ENCODE data around the gene SPRY2. TPM values are rescaled to one million over a fixed set of nuclear protein-coding genes. Genes with fewer than 3 reads are reported as not detected.

Gene SPRY2
- total and polyA plus RNA-seq, 2 of the 13 experiments (the other 11 are each of a cell fraction or from before 2014, with no cell fraction given), result 7.4 to 25.1 TPM

DNA sequence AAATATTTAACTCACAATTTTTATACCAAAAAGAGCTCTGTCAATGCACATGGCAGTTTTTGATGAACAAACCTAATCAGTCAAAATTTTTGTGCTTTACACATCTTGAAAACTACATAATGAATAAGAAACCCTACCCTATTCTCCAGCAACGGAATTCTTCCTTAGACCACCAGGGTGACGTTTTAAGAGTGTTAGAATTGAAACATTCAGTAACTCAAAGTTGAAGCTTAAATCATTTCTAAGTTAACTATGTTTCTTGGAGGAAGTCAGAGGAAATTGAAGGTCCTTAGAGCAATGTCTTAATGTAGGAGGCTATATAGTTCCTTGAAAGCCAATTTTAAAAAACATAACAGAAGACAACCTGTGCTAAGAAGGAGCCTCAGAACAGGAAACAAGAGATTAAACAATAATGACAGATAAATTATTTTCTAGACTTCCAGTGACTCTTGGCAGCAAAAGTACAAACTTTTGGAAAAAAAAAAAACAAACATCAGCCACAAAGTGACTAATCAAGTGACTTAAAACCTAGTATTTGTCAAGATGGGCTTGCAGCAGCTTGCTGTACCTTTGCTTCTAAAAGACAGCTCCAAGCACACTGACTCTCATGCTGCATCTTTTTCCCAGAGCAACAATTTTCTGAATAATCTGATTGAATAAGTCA lies 6.2 kb downstream of the SPRY2 start:
- H3K9ac ChIP-seq (ENCODE audit: insufficient read depth, low read depth, low read length), result no peak overlapping the region
- H2AFZ ChIP-seq (ENCODE audit: low read length), result no peak overlapping the region
- peaks cover 53% of the 10 kb centered on the region for H3K79me2 ChIP-seq (ENCODE audit: insufficient read depth, low read length)
- peaks cover 36% of the 10 kb centered on the region for H4K20me1 ChIP-seq (ENCODE audit: insufficient read depth, low read length)
- CTCF ChIA-PET (ENCODE audit: low intra/inter-chr PET ratio, low total read pairs), result no interaction called here
- no peak overlapping the region for H3K27ac ChIP-seq (ENCODE audit: extremely low read length, insufficient read depth, low read length)
- 90% methylated on average over 2 of the region's 2 CpGs for WGBS (ENCODE audit: low lambda C conversion rate)
- intact Hi-C loops (cut with micrococcal nuclease; ENCODE audit: unreplicated experiment) (no loop called here), in situ Hi-C loops (cut with HindIII; ENCODE audit: extremely low pct_ligation_motif_present, low pct_unique_long_range_greater_than_20kb) (loop anchor here (25.0 kb wide), 1 partner anchor 922 kb away; the partner anchor contains the start of gene RBM26)
- POLR2A ChIA-PET, result interaction anchor here (1.0 kb wide), 1 partner anchor 8 kb away, joined by 4 read pairs; no protein-coding TSS in a partner anchor
- H3K4me1 ChIP-seq (ENCODE audit: insufficient read depth, low read length), result peaks cover 40% of the 10 kb centered on the region
- H3K4me3 ChIP-seq (replicated peaks in 1 of 3; ENCODE audit: insufficient read depth in 1 of 3, low read depth in 2 of 3, low read length in 3 of 3), result no peak overlapping the region
- ATAC-seq (no peak), FAIRE-seq (no peak), DNase-seq (ENCODE audit: low spot score) (no peak)
- no peak overlapping the region for H3K4me2 ChIP-seq (ENCODE audit: low read depth, low read length)
- peaks cover 5 to 9% of the 10 kb centered on the region in 2 experiments for H3K36me3 ChIP-seq (replicated peaks in 1 of 2; ENCODE audit: control insufficient read depth in 1 of 2, insufficient read depth in 2 of 2, low read length in 2 of 2)
- H3K9me3 ChIP-seq (ENCODE audit: low read length), result no peaks in the 10 kb centered on the region
- BruUV-seq (replicated peaks), result no TSS peak
- TF ChIP-seq, protein P1, sequence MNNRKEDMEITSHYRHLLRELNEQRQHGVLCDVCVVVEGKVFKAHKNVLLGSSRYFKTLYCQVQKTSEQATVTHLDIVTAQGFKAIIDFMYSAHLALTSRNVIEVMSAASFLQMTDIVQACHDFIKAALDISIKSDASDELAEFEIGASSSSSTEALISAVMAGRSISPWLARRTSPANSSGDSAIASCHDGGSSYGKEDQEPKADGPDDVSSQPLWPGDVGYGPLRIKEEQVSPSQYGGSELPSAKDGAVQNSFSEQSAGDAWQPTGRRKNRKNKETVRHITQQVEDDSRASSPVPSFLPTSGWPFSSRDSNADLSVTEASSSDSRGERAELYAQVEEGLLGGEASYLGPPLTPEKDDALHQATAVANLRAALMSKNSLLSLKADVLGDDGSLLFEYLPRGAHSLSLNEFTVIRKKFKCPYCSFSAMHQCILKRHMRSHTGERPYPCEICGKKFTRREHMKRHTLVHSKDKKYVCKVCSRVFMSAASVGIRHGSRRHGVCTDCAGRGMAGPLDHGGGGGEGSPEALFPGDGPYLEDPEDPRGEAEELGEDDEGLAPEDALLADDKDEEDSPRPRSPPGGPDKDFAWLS (CRISPR knock-in tag; IDR thresholded peaks at IDR 0.05; ENCODE audit: borderline replicate concordance), result no peak
- TF ChIP-seq, protein P2, sequence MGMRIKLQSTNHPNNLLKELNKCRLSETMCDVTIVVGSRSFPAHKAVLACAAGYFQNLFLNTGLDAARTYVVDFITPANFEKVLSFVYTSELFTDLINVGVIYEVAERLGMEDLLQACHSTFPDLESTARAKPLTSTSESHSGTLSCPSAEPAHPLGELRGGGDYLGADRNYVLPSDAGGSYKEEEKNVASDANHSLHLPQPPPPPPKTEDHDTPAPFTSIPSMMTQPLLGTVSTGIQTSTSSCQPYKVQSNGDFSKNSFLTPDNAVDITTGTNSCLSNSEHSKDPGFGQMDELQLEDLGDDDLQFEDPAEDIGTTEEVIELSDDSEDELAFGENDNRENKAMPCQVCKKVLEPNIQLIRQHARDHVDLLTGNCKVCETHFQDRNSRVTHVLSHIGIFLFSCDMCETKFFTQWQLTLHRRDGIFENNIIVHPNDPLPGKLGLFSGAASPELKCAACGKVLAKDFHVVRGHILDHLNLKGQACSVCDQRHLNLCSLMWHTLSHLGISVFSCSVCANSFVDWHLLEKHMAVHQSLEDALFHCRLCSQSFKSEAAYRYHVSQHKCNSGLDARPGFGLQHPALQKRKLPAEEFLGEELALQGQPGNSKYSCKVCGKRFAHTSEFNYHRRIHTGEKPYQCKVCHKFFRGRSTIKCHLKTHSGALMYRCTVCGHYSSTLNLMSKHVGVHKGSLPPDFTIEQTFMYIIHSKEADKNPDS (CRISPR knock-in tag; IDR thresholded peaks at IDR 0.05), result no peak
- no peak for TF ChIP-seq ZNF296 (CRISPR knock-in tag; conservative IDR thresholded peaks at IDR 0.05)
- no peak for TF ChIP-seq ZSCAN12 (CRISPR knock-in tag; IDR thresholded peaks at IDR 0.05)
- TF ChIP-seq, protein P3, sequence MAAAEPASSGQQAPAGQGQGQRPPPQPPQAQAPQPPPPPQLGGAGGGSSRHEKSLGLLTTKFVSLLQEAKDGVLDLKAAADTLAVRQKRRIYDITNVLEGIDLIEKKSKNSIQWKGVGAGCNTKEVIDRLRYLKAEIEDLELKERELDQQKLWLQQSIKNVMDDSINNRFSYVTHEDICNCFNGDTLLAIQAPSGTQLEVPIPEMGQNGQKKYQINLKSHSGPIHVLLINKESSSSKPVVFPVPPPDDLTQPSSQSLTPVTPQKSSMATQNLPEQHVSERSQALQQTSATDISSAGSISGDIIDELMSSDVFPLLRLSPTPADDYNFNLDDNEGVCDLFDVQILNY (CRISPR knock-in tag; conservative IDR thresholded peaks at IDR 0.05), result no peak
- H3K27me3 ChIP-seq (ENCODE audit: control insufficient read depth in 1 of 2, insufficient read depth in 2 of 2, low read length in 2 of 2), result no peaks in the 10 kb centered on the region; a peak in 1 of 5 replicates

Data from HepG2 (cell line).